Mammary epithelial cell (primary cell): Measurements from ENCODE around the gene ZNF556.

Source experiments
- CTCF ChIP-seq, 2 donors: IDR thresholded peaks in 1 of 2; conservative IDR thresholded peaks in 1 of 2; 2 replicates each; pipeline ENCODE4 v1.5.1; 2011 to 2012; ENCODE audit warnings: inconsistent platforms in 2 of 2, low read length in 2 of 2, mild to moderate bottlenecking in 2 of 2, control low read depth in 1 of 2, low read depth in 1 of 2; ENCODE audit not compliant: insufficient read depth in 1 of 2; ENCODE audit errors: extremely low read depth in 1 of 2
- EZH2 ChIP-seq: IDR thresholded peaks from 2 replicates; pipeline ENCODE4 v1.6.1; 2012; ENCODE audit warnings: low read length, inconsistent platforms, borderline replicate concordance

GRCh38 chr19:2824129-2824528, 43.0 kb upstream of the ZNF556 start:
- no peak for TF ChIP-seq CTCF (conservative IDR thresholded peaks at IDR 0.05 in 1 of 2, IDR thresholded peaks at IDR 0.05 in 1 of 2; ENCODE audit: extremely low read depth in 1 of 2, insufficient read depth in 1 of 2, low read depth in 1 of 2, low read length in 2 of 2)
- no peak for TF ChIP-seq EZH2
